IMR-90 (cell line): Measurements from ENCODE around the gene HMBS. TPM values are rescaled to one million over a fixed set of nuclear protein-coding genes. Genes with fewer than 3 reads are reported as not detected.

ENCODE experiments used
- ATAC-seq: fragments of 200-7000 bp; cut with Tn5 transposase; 2 replicates; pipeline ENCODE4 v1.9.1; 2020; ENCODE audit warnings: low read depth, mild to moderate bottlenecking, moderate library complexity
- BruUV-seq: library from RNA; stranded (reverse); fragments of 400-500 nt; replicated peaks from 2 replicates; lab custom pipeline; 2021; lab: Mats Ljungman, UMichigan
- CTCF ChIA-PET: fragments of 300-600 bp; formaldehyde crosslinking; extraction: SDS; loops from one replicate; lab custom pipeline; 2021; ENCODE audit warnings: antibody characterized with exemption; lab: Yijun Ruan, JAX
- POLR2A ChIA-PET: fragments of 300-600 bp; sonication (Branson Sonifier 250); formaldehyde crosslinking; loops from one replicate; lab custom pipeline; 2022; ENCODE audit warnings: antibody characterized with exemption; ENCODE audit not compliant: unreplicated experiment; lab: Charles Lee
- DNase-seq: peaks from one replicate; pipeline ENCODE4 v3.0.0; 2013
- H2AFZ ChIP-seq: replicated peaks from 2 replicates; pipeline ENCODE3; 2013; ENCODE audit warnings: low read length, mild to moderate bottlenecking; ENCODE audit not compliant: poor library complexity
- H2AK5ac ChIP-seq: 2 replicates; pipeline ENCODE4 v1.6.1; 2013; ENCODE audit warnings: low read depth, low read length, inconsistent platforms
- H2AK9ac ChIP-seq: replicated peaks from 2 replicates; pipeline ENCODE3; 2013; ENCODE audit warnings: mild to moderate bottlenecking, low read depth, low read length, moderate library complexity; ENCODE audit not compliant: poor library complexity
- H2BK120ac ChIP-seq: 2 replicates; pipeline ENCODE4 v1.6.1; 2013; ENCODE audit warnings: low read depth, low read length, inconsistent platforms
- H2BK15ac ChIP-seq: 3 replicates; pipeline ENCODE4 v1.6.1; 2013; ENCODE audit warnings: low read depth, low read length, inconsistent platforms
- H2BK20ac ChIP-seq: 2 replicates; pipeline ENCODE4 v1.6.1; 2013; ENCODE audit warnings: low read depth, mild to moderate bottlenecking, inconsistent platforms, low read length, moderate library complexity
- H2BK5ac ChIP-seq: 2 replicates; pipeline ENCODE4 v1.6.1; 2013; ENCODE audit warnings: mild to moderate bottlenecking, low read depth, low read length, inconsistent platforms; ENCODE audit not compliant: poor library complexity, severe bottlenecking
- H3K14ac ChIP-seq: replicated peaks from 2 replicates; pipeline ENCODE4 v1.6.1; 2013; ENCODE audit warnings: low read depth, low read length, inconsistent platforms
- H3K18ac ChIP-seq: 2 replicates; pipeline ENCODE4 v1.6.1; 2013; ENCODE audit warnings: low read depth, low read length, control low read depth
- H3K23ac ChIP-seq: 2 replicates; pipeline ENCODE4 v1.6.1; 2013; ENCODE audit warnings: low read depth, low read length, inconsistent platforms
- H3K27ac ChIP-seq: 2 replicates; pipeline ENCODE4 v1.5.1; 2013; ENCODE audit warnings: mild to moderate bottlenecking, control low read depth, low read length; ENCODE audit not compliant: insufficient read depth
- H3K27me3 ChIP-seq: 2 replicates; pipeline ENCODE4 v1.6.1; 2013; ENCODE audit warnings: low read length; ENCODE audit not compliant: control insufficient read depth, insufficient read depth
- H3K36me3 ChIP-seq: 2 replicates; pipeline ENCODE4 v1.6.1; 2013; ENCODE audit warnings: low read length, mixed read lengths; ENCODE audit not compliant: control insufficient read depth, insufficient read depth
- H3K4ac ChIP-seq: 2 replicates; pipeline ENCODE4 v1.6.1; 2013; ENCODE audit warnings: low read depth, low read length, inconsistent platforms
- H3K4me1 ChIP-seq: 2 replicates; pipeline ENCODE4 v1.6.1; 2013; ENCODE audit warnings: low read length, mixed read lengths; ENCODE audit not compliant: control insufficient read depth, insufficient read depth
- H3K4me2 ChIP-seq: 2 replicates; pipeline ENCODE4 v1.6.1; 2013; ENCODE audit warnings: low read depth, mild to moderate bottlenecking, control low read depth, low read length, moderate library complexity
- H3K4me3 ChIP-seq: 2 replicates; pipeline ENCODE4 v1.5.1; 2013; ENCODE audit warnings: low read depth, mild to moderate bottlenecking, control low read depth, low read length, moderate library complexity; ENCODE audit not compliant: insufficient read depth
- H3K56ac ChIP-seq: 2 replicates; pipeline ENCODE4 v1.6.1; 2013; ENCODE audit warnings: low read length, inconsistent platforms; ENCODE audit not compliant: insufficient read depth; ENCODE audit errors: extremely low read depth
- H3K79me1 ChIP-seq, 2 experiments: 2 replicates each; pipeline ENCODE4 v1.6.1; 2013; ENCODE audit warnings: low read length in 2 of 2, inconsistent platforms in 1 of 2, low read depth in 1 of 2
- H3K9ac ChIP-seq: 2 replicates; pipeline ENCODE4 v1.6.1; 2013; ENCODE audit warnings: low read depth, low read length, control low read depth
- H3K9me1 ChIP-seq: 2 replicates; pipeline ENCODE4 v1.6.1; 2013; ENCODE audit warnings: low read length, inconsistent platforms; ENCODE audit not compliant: insufficient read depth
- H3K9me3 ChIP-seq: 2 replicates; pipeline ENCODE4 v1.6.1; 2013; ENCODE audit warnings: low read length; ENCODE audit not compliant: control insufficient read depth, insufficient read depth
- H4K20me1 ChIP-seq: 2 replicates; pipeline ENCODE4 v1.6.1; 2013; ENCODE audit warnings: low read length, inconsistent platforms; ENCODE audit not compliant: insufficient read depth
- H4K5ac ChIP-seq: 2 replicates; pipeline ENCODE4 v1.6.1; 2013; ENCODE audit warnings: mild to moderate bottlenecking, low read depth, low read length, control low read depth
- H4K8ac ChIP-seq, 2 experiments: 2 replicates each; pipeline ENCODE4 v1.6.1; 2013; ENCODE audit warnings: low read depth in 2 of 2, low read length in 2 of 2, control low read depth in 1 of 2, inconsistent platforms in 1 of 2
- H4K91ac ChIP-seq: 2 replicates; pipeline ENCODE4 v1.6.1; 2013; ENCODE audit warnings: low read depth, low read length, inconsistent platforms; ENCODE audit not compliant: insufficient read depth
- BHLHE40 ChIP-seq: fragments of 150-350 bp; IDR thresholded peaks from 2 replicates; pipeline ENCODE4 v1.6.1; 2016; ENCODE audit warnings: mild to moderate bottlenecking, low read depth, low read length
- CHD1 ChIP-seq: IDR thresholded peaks from 2 replicates; pipeline ENCODE4 v1.6.1; 2012; ENCODE audit warnings: low read depth, low read length, improper control_type of control experiment
- CTCF ChIP-seq: conservative IDR thresholded peaks from 2 replicates; pipeline ENCODE4 v1.5.1; 2012; ENCODE audit warnings: mild to moderate bottlenecking, low read depth, low read length, improper control_type of control experiment
- ELK1 ChIP-seq: fragments of 150-350 bp; IDR thresholded peaks from 2 replicates; pipeline ENCODE4 v1.6.1; 2016; ENCODE audit warnings: low read depth, mild to moderate bottlenecking, low read length, moderate library complexity, borderline replicate concordance
- MAFK ChIP-seq: IDR thresholded peaks from 2 replicates; pipeline ENCODE4 v1.6.1; 2012; ENCODE audit warnings: low read depth, low read length, improper control_type of control experiment
- MAZ ChIP-seq: IDR thresholded peaks from 2 replicates; pipeline ENCODE4 v1.6.1; 2012; ENCODE audit warnings: low read depth, mild to moderate bottlenecking, low read length, improper control_type of control experiment, moderate library complexity, borderline replicate concordance
- MXI1 ChIP-seq: IDR thresholded peaks from 2 replicates; pipeline ENCODE4 v1.6.1; 2012; ENCODE audit warnings: low read depth, mild to moderate bottlenecking, low read length, moderate library complexity, borderline replicate concordance
- NFE2L2 ChIP-seq: fragments of 150-350 bp; IDR thresholded peaks from 2 replicates; pipeline ENCODE4 v1.6.1; 2016; ENCODE audit warnings: low read depth, mild to moderate bottlenecking, low read length
- POLR2A ChIP-seq: IDR thresholded peaks from 2 replicates; pipeline ENCODE4 v1.6.1; 2012; ENCODE audit warnings: mild to moderate bottlenecking, low read depth, low read length
- RAD21 ChIP-seq: IDR thresholded peaks from 2 replicates; pipeline ENCODE4 v1.6.1; 2012; ENCODE audit warnings: low read length, improper control_type of control experiment
- RCOR1 ChIP-seq: IDR thresholded peaks from 2 replicates; pipeline ENCODE4 v1.6.1; 2012; ENCODE audit warnings: mild to moderate bottlenecking, low read length, improper control_type of control experiment; ENCODE audit not compliant: insufficient replicate concordance
- RFX5 ChIP-seq: IDR thresholded peaks from 2 replicates; pipeline ENCODE4 v1.8.0; 2012; ENCODE audit warnings: low read depth, mild to moderate bottlenecking, low read length, moderate library complexity
- SMC3 ChIP-seq: fragments of 150-350 bp; IDR thresholded peaks from 2 replicates; pipeline ENCODE4 v1.6.1; 2016; ENCODE audit warnings: low read depth, mild to moderate bottlenecking, antibody characterized with exemption, low read length, moderate library complexity
- USF2 ChIP-seq: fragments of 150-350 bp; IDR thresholded peaks from 2 replicates; pipeline ENCODE4 v1.6.1; 2017; ENCODE audit warnings: mild to moderate bottlenecking, antibody characterized with exemption, low read length, low read depth
- WGBS, 2 experiments: methylation state at CpG; one replicate each; pipeline versions ENCODE4 v1.1.5 to v1.1.7; 2013; ENCODE audit warnings: missing lambda C conversion rate in 2 of 2; ENCODE audit not compliant: insufficient read length in 1 of 2; ENCODE audit errors: extremely low coverage in 2 of 2; 5-methylcytosine and 5-hydroxymethylcytosine counted together
- dilution Hi-C: fragments of 300-500 bp; cut with HindIII; formaldehyde crosslinking; loops from one replicate; pipeline ENCODE4 v1.14.3; 2018; ENCODE audit warnings: low sequenced_read_pairs; ENCODE audit not compliant: unreplicated experiment
- in situ Hi-C: fragments of 300-500 bp; cut with MboI; formaldehyde crosslinking; loops from 3 replicates; pipeline ENCODE4 v1.14.3; 2019; ENCODE audit warnings: low sequenced_read_pairs, inconsistent platforms, mixed read lengths
- intact Hi-C: fragments of 100-400 bp; cut with micrococcal nuclease; formaldehyde crosslinking; loops from 2 replicates; pipeline ENCODE4 v1.10.0; 2022
- polyA plus RNA-seq, 3 experiments: library from polyadenylated mRNA; depleted of rRNA; stranded (reverse); fragments of >200 nt; gene quantifications; 2 replicates each; pipeline ENCODE4 v1.2.3, GENCODE V29; 2012; ENCODE audit warnings: low replicate concordance in 1 of 3
- total RNA-seq: library from RNA; depleted of rRNA; stranded (reverse); fragments of >200 nt; gene quantifications from 2 replicates; pipeline ENCODE4 v1.2.3, GENCODE V29; 2012

HMBS gene
- total and polyA plus RNA-seq, 2 of the 4 experiments (the other 2 are of a cell fraction) = 17.9 to 59.5 TPM

GRCh38 chr11:119115484-119116234 is 31.0 kb downstream of the HMBS start:
- Histone ChIP-seq H4K91ac (no peak overlapping the region), H3K4me2 (no peak overlapping the region), H4K20me1 (no peaks in the 10 kb centered on the region), H2AK9ac (no peak overlapping the region), H3K9me1 (peaks cover 3% of the 10 kb centered on the region; the same call in 1 of the 2 replicates), H3K4me1 (no peaks in the 10 kb centered on the region; the same call in 1 of the 2 replicates), H3K79me1 (peaks cover 0 to 3% of the 10 kb centered on the region in 2 experiments; a peak in 1 of 4 replicates), H2BK120ac (no peak overlapping the region), H3K14ac (no peak overlapping the region), H2BK15ac (no peak overlapping the region), H4K8ac (no peak overlapping the region), H2BK20ac (no peak overlapping the region), H3K9me3 (no peaks in the 10 kb centered on the region), H3K9ac (no peak overlapping the region), H2AK5ac (no peak overlapping the region), H3K23ac (no peak overlapping the region), H3K56ac (no peak overlapping the region), H3K27me3 (no peaks in the 10 kb centered on the region), H4K5ac (no peak overlapping the region), H3K18ac (no peak overlapping the region), H2BK5ac (no peak overlapping the region), H3K4me3 (no peak overlapping the region), H2AFZ (no peak overlapping the region), H3K4ac (no peak overlapping the region), H3K27ac (no peak overlapping the region), H3K36me3 (peaks cover 34% of the 10 kb centered on the region)
- intact Hi-C loops (no loop called here), dilution Hi-C loops (no loop called here), in situ Hi-C loops (no loop called here)
- no TSS peak for BruUV-seq
- WGBS, 2 experiments = 83% methylated on average over 17 of the region's 24 CpGs; no CpG with 5 or more reads in 1 of the 2 experiments
- ChIA-PET CTCF (interaction anchor here (0.6 kb wide), 1 partner anchor 81 kb away, joined by 3 read pairs; no protein-coding TSS in a partner anchor), POLR2A (no interaction called here)
- DNase-seq = no peak
- ATAC-seq = no peak
- TF ChIP-seq CHD1 (no peak), MXI1 (no peak), MAFK (no peak), RFX5 (no peak), RAD21 (no peak), POLR2A (no peak), CTCF (no peak), NFE2L2 (no peak), SMC3 (no peak), MAZ (no peak), USF2 (no peak), BHLHE40 (no peak), ELK1 (no peak), RCOR1 (no peak)
